ENCODE results near the gene MAPK10. TPM values are rescaled to one million over a fixed set of nuclear protein-coding genes. Genes with fewer than 3 reads are reported as not detected.
A peak's percentile ranks its signal among the peaks of the same experiment; 100 is the strongest.
"Not testable (repeated sequence)": the region's sequence is repeated elsewhere in the genome, so short reads cannot be mapped to it uniquely, and the experiment has no call there.

The MAPK10 gene
- total RNA-seq, 1 experiment from 2014 or later, result 0.06 TPM

GRCh38 chr4:86036736-86037135, 323.1 kb downstream of the MAPK10 start:
- peak; percentile 9 for DNase-seq (ENCODE audit: low read depth)

GRCh38 chr4:86035688-86036087, 324.2 kb downstream of the MAPK10 start:
- DNase-seq (ENCODE audit: low read depth), result no peak

DNA sequence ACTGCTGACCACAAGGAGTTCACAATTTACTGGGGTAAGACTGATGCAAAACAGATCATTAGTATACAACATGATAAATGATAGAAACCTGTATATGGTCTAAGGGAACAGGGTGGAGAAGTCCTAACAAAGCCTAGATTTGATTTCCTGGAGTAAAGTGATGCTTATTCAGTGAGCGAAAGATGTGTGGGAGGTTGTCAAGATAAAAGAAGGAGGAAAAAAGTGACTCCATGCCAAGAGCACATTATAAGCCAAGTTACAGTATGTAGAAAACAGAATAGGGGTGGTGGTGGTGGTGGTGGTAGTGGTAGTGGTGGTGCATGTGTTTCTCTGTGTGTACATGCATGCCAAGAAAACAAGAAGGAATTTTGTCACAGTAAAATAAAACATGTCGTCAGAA, 325.2 kb downstream of the MAPK10 start:
- no peak for DNase-seq (ENCODE audit: low read depth)

DNA sequence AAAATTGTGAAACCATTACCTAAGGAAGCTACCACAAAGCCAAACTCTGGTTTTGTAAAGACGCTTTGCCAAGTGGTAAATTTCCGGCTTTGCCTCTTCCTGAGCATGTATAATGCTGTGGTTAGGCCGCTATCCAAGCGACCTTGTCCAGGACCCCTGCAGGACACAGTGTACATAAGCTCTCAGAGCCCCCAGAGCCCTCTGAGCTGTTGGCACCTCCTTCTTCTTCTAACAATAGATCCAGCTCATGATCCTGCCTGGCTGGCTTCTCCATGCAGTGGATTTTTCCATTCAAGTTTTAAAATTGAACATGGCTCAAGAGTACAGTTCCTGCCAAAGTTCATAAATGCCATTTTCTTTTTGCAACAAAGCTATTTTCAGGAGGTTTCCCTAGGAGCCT, 326.7 kb downstream of the MAPK10 start:
- DNase-seq (ENCODE audit: low read depth), result peak; percentile 15

DNA sequence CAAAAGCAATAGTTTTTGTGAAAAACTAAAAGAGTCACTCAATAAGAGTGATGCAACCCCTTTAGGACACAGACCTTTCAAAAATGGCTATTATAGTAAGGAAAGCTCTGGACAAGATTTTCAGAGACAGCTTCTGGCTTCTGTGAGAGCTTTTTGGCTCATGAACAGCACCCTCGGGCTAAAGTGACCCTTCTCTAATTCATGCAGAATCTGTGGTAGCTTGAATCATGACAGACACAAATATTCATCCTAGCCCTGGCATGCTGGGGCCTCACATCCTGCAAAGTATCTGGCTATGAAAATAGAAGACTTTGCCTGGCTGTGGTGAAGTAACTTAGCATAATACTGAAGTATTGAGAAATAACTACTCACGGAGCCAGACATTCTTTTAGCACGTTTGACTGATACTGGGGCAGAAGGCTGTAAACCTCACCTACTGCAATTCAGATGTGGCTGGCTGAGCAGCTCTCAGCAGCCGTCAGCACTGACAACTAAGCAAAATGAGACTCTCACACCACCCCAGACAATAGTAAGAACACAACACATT, 327.3 kb downstream of the MAPK10 start:
- peak; percentile 24 for DNase-seq (ENCODE audit: low read depth)

DNA sequence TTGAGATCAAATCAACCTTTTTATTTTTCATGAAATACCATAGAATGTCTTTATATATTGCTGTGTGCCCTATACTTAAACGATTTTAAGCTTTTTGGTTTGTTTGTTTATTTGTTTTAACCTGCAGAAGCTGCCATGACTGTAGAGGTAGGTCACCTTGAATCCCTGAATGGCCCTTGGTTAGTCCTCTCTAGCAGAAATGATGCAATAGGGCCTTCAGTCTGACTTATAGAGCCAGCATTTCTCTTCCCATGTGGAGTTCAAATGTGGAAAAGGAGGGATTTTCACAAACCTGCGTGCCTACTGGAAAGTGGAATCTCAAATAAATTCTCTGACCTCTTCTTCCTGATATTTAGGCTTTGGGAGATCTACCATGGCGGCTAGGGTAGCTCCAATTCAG, 327.9 kb downstream of the MAPK10 start:
- DNase-seq (ENCODE audit: low read depth), result no peak

- no peak for DNase-seq (ENCODE audit: low read depth)
These were observed 333.1 kb downstream of the MAPK10 start for GRCh38 chr4:86026720-86027119.

- DNase-seq (ENCODE audit: low read depth), result not testable (repeated sequence)
These were observed 338.2 kb downstream of the MAPK10 start for GRCh38 chr4:86021671-86022070.

GRCh38 chr4:86019906-86020305, 339.9 kb downstream of the MAPK10 start:
- DNase-seq (ENCODE audit: low read depth), result no peak

GRCh38 chr4:86019362-86019761, 340.5 kb downstream of the MAPK10 start:
- no peak for DNase-seq (ENCODE audit: low read depth)

GRCh38 chr4:86015412-86016350, 344.2 kb downstream of the MAPK10 start:
- DNase-seq (ENCODE audit: low read depth), result no peak

GRCh38 chr4:86014599-86014998, 345.3 kb downstream of the MAPK10 start:
- DNase-seq (ENCODE audit: low read depth), result no peak

DNA sequence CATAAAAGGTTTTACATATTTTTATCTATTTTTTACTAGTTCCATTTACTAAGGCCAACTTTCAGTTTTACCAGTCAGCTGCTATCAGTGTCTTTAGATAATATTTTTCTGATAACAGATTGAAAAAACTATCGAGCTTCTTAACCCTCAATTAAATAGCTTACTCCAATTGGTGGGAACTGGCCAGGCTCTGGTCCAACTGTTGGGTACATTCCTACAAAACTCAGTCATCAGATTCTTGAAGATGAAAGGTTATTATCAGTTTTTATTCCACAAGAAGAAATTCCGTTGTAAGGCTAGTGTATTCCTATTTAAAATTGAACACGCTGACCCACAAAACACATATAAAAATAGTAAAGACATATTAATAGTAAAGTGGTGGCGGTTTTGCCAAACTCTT, 346.2 kb downstream of the MAPK10 start:
- peak; percentile 9 for DNase-seq (ENCODE audit: low read depth)

- peak; percentile 49 for DNase-seq (ENCODE audit: low read depth)
These were observed 348.7 kb downstream of the MAPK10 start for GRCh38 chr4:86011117-86011516.

GRCh38 chr4:86007042-86007441, 352.8 kb downstream of the MAPK10 start:
- no peak for DNase-seq (ENCODE audit: low read depth)

DNA sequence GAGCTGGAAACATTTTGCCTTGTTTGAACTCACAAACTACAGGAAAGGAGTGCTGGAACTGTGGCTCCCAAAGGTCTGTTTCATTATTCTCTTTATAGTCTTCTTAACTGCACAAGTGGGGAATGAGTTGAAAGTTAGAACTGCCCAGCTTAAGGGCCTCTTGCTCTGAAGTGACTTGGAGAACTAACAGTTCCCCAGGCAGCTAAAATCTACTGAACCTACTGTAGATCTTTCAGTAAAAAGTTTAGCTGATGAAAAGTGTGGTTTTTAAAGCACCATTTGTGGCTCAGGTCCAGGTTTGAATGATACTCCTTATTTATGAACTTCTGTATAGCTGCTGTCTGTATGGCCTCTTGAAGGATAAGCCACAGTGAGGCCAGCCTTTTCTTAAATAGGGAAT, 353.8 kb downstream of the MAPK10 start:
- DNase-seq (ENCODE audit: low read depth), result no peak

GRCh38 chr4:86004030-86004429, 355.8 kb downstream of the MAPK10 start:
- no peak for DNase-seq (ENCODE audit: low read depth)

DNA sequence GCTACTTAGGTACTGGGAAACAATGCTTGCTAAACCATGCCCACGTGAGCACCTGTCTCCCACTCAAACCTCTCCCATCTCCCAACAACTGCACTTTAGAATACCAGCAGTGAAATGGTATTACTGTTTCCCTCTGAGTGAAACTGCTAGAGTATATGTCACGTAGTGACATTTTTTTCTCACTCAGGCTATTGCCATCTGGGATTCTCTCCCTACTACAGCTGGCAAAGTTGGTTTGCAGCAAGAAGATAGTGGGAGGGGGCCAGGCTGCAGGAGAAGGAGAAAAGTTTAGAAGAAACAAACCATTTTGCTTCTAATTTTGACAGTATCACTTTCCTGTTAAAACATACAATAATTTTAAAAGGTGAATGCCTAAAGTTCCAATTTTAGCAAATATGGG, 358.3 kb downstream of the MAPK10 start:
- no peak for DNase-seq (ENCODE audit: low read depth)

DNA sequence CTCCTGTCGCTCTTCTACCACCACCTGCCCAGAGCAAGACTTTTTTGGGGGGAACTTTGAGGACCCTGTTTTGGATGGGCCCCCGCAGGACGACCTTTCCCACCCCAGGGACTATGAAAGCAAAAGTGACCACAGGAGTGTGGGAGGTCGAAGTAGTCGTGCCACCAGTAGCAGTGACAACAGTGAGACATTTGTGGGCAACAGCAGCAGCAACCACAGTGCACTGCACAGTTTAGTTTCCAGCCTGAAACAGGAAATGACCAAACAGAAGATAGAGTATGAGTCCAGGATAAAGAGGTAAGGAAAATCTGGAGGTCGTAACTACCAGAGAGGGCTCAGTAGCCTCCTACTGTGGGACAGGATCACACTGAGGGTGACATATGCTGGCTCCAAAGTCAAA, 364.5 kb downstream of the MAPK10 start:
- no peak for DNase-seq (ENCODE audit: low read depth)

- no peak for DNase-seq (ENCODE audit: low read depth)
These were observed 365.3 kb downstream of the MAPK10 start for GRCh38 chr4:85994576-85994975.

DNA sequence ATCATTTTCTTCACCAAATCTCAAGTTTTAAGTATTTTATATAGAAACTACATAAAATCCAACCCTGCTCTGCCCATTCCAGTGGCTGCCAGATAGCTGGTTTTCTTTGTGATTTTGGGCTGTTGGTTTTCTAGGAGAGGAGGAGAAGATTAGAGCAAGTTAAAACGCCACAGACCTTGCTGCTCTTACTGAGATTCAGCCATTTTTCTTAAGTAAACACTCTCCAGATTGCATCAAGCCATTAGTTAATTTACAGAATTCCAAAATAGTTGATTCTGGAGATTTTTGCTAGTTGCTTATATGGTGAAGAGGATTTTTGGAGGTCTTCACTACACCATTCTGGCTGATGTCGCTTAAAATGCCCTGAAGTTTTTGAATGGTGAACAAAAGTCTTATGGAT, 366.2 kb downstream of the MAPK10 start:
- DNase-seq (ENCODE audit: low read depth), result no peak

DNA sequence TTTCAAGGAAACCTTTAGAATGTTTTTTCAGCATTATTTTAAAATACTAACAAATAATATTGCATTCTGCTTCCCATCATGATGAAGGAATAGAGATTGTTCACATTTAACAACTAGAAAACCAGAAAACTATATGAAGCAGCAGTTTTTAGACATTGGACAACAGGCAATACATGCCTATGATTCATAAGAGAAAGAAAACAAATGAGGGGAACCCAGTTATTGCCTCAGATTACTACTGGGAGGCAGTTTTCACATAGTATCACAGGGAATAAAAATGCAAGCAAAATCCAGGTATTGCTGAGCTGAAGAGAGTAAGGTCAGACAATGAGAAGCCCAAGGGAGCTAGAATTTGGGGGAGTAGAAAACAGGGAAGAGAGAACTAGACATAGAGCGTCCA, 373.6 kb downstream of the MAPK10 start:
- no peak for DNase-seq (ENCODE audit: low read depth)

- no peak for DNase-seq (ENCODE audit: low read depth)
These were observed 380.6 kb downstream of the MAPK10 start for GRCh38 chr4:85979276-85979675.

Measured in Daoy (cell line).